Muscle layer of duodenum (tissue), 2 donors: ENCODE measurements around the gene LDLRAD4.

Experiments
- H3K27ac ChIP-seq: one replicate; pipeline ENCODE4 v1.7.0; 2013; ENCODE audit warnings: mild to moderate bottlenecking, low read length
- H3K27me3 ChIP-seq: one replicate; pipeline ENCODE4 v1.7.0; 2013; ENCODE audit warnings: low read depth, mild to moderate bottlenecking, control low read depth, low read length
- H3K36me3 ChIP-seq, 2 donors: one replicate each; pipeline ENCODE4 v1.7.0; 2013; ENCODE audit warnings: low read length in 2 of 2, control low read depth in 1 of 2, mild to moderate bottlenecking in 1 of 2; ENCODE audit not compliant: insufficient read depth in 2 of 2, control insufficient read depth in 1 of 2
- H3K4me1 ChIP-seq, 2 donors: one replicate each; pipeline ENCODE4 v1.7.0; 2013; ENCODE audit warnings: low read length in 2 of 2, mild to moderate bottlenecking in 2 of 2, control low read depth in 1 of 2, moderate library complexity in 1 of 2; ENCODE audit not compliant: insufficient read depth in 2 of 2, control insufficient read depth in 1 of 2
- H3K4me3 ChIP-seq, 2 donors: one replicate each; pipeline ENCODE4 v1.7.0; 2013; ENCODE audit warnings: low read length in 2 of 2, low read depth in 1 of 2, mild to moderate bottlenecking in 1 of 2
- H3K9me3 ChIP-seq, 2 donors: one replicate each; pipeline ENCODE4 v1.7.0; 2013; ENCODE audit warnings: low read length in 2 of 2, control low read depth in 1 of 2, mild to moderate bottlenecking in 1 of 2; ENCODE audit not compliant: control insufficient read depth in 1 of 2
- donor health status: healthy.

The LDLRAD4 gene

GRCh38 chr18:13536578-13536977 lies 318.0 kb downstream of the LDLRAD4 start:
- Histone ChIP-seq H3K4me1 (peaks cover 20 to 24% of the 10 kb centered on the region in 2 donors), H3K27me3 (no peaks in the 10 kb centered on the region), H3K4me3 (no peak overlapping the region), H3K9me3 (no peaks in the 10 kb centered on the region), H3K36me3 (no peaks in the 10 kb centered on the region), H3K27ac (no peak overlapping the region)

- Histone ChIP-seq H3K4me1 (peaks cover 24 to 26% of the 10 kb centered on the region in 2 donors), H3K36me3 (no peaks in the 10 kb centered on the region), H3K27me3 (no peaks in the 10 kb centered on the region), H3K4me3 (no peak overlapping the region), H3K27ac (no peak overlapping the region), H3K9me3 (no peaks in the 10 kb centered on the region)
Measured at GRCh38 chr18:13537022-13537780, 318.6 kb downstream of the LDLRAD4 start.

- Histone ChIP-seq H3K36me3 (no peaks in the 10 kb centered on the region), H3K9me3 (no peaks in the 10 kb centered on the region), H3K27me3 (no peaks in the 10 kb centered on the region), H3K27ac (peak overlapping the region; percentile 27), H3K4me1 (peaks cover 24 to 40% of the 10 kb centered on the region in 2 donors), H3K4me3 (no peak overlapping the region)
Measured at GRCh38 chr18:13538630-13539029, 320.1 kb downstream of the LDLRAD4 start.

- Histone ChIP-seq H3K27me3 (no peaks in the 10 kb centered on the region), H3K36me3 (no peaks in the 10 kb centered on the region), H3K27ac (peak overlapping the region; percentile 27), H3K4me1 (peaks cover 24 to 41% of the 10 kb centered on the region in 2 donors), H3K4me3 (no peak overlapping the region), H3K9me3 (no peaks in the 10 kb centered on the region)
Measured at GRCh38 chr18:13539050-13539449, 320.5 kb downstream of the LDLRAD4 start.

- H3K4me3 ChIP-seq: no peak overlapping the region
- H3K36me3 ChIP-seq: no peaks in the 10 kb centered on the region
- H3K4me1 ChIP-seq: peaks cover 24 to 41% of the 10 kb centered on the region in 2 donors
- H3K27ac ChIP-seq: no peak overlapping the region
- H3K27me3 ChIP-seq: no peaks in the 10 kb centered on the region
- H3K9me3 ChIP-seq: no peaks in the 10 kb centered on the region
Measured at GRCh38 chr18:13539843-13540476, 321.4 kb downstream of the LDLRAD4 start.

- Histone ChIP-seq H3K4me3 (no peak overlapping the region), H3K4me1 (peaks cover 24 to 41% of the 10 kb centered on the region in 2 donors), H3K27ac (no peak overlapping the region), H3K9me3 (no peaks in the 10 kb centered on the region), H3K27me3 (no peaks in the 10 kb centered on the region), H3K36me3 (no peaks in the 10 kb centered on the region)
Measured at GRCh38 chr18:13540477-13541182, 322.1 kb downstream of the LDLRAD4 start.

- H3K27ac ChIP-seq: no peak overlapping the region
- H3K4me3 ChIP-seq: peak overlapping the region in 1 of 2 donors; percentile 11
Measured at GRCh38 chr18:13541621-13542519, 323.3 kb downstream of the LDLRAD4 start.

GRCh38 chr18:13542520-13542847 lies 323.9 kb downstream of the LDLRAD4 start:
- Histone ChIP-seq H3K27me3 (no peaks in the 10 kb centered on the region), H3K4me3 (peak overlapping the region in 1 of 2 donors; percentile 11), H3K4me1 (peaks cover 24 to 43% of the 10 kb centered on the region in 2 donors), H3K9me3 (no peaks in the 10 kb centered on the region), H3K27ac (no peak overlapping the region), H3K36me3 (no peaks in the 10 kb centered on the region)

More at GRCh38 chr18:13541621-13542519, 323.3 kb downstream of the LDLRAD4 start:
- H3K27me3 ChIP-seq: no peaks in the 10 kb centered on the region
- H3K4me1 ChIP-seq: peaks cover 24 to 41% of the 10 kb centered on the region in 2 donors
- H3K36me3 ChIP-seq: no peaks in the 10 kb centered on the region
- no peaks in the 10 kb centered on the region for H3K9me3 ChIP-seq

GRCh38 chr18:13543144-13543543 lies 324.6 kb downstream of the LDLRAD4 start:
- H3K9me3 ChIP-seq: no peaks in the 10 kb centered on the region
- no peaks in the 10 kb centered on the region for H3K36me3 ChIP-seq
- H3K4me3 ChIP-seq: no peak overlapping the region
- peaks cover 24 to 46% of the 10 kb centered on the region in 2 donors for H3K4me1 ChIP-seq
- H3K27ac ChIP-seq: no peak overlapping the region
- H3K27me3 ChIP-seq: no peaks in the 10 kb centered on the region

- H3K4me1 ChIP-seq: peaks cover 23 to 53% of the 10 kb centered on the region in 2 donors
Measured at GRCh38 chr18:13543811-13544732, 325.5 kb downstream of the LDLRAD4 start.

More at GRCh38 chr18:13543811-13544732, 325.5 kb downstream of the LDLRAD4 start:
- no peak overlapping the region for H3K27ac ChIP-seq
- H3K36me3 ChIP-seq: no peaks in the 10 kb centered on the region
- no peak overlapping the region for H3K4me3 ChIP-seq
- H3K27me3 ChIP-seq: no peaks in the 10 kb centered on the region
- H3K9me3 ChIP-seq: no peaks in the 10 kb centered on the region
